ENCODE data around the gene RASSF7.

RASSF7 gene

DNA sequence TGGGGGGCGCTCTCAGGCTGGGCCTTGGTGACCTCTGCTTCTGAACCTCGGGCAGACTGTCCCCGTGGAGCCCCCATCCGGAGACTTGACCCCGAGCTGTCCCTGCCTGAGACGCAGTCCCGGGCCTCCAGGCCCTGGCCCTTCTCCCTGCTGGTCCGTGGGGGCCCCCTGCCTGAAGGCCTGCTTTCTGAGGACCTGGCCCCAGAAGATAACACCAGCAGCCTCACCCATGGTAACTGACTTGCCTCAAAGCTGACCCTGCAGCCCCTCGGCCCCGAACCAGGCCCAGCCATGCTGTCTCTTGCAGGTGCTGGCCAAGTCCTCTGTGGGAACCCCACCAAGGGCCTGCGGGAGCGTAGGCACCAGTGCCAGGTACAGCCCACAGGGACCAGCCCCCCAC lies 9.2 kb upstream of the RASSF7 start:
- no peak for DNase-seq (ENCODE audit: low spot score)

- DNase-seq (ENCODE audit: low spot score), result no peak
Measured at GRCh38 chr11:553083-553987, 7.4 kb upstream of the RASSF7 start.

- DNase-seq (ENCODE audit: low spot score), result no peak
Measured at GRCh38 chr11:553988-554340, 6.8 kb upstream of the RASSF7 start.

- DNase-seq (ENCODE audit: low spot score), result no peak
Measured at GRCh38 chr11:554428-555226, 6.1 kb upstream of the RASSF7 start.

DNA sequence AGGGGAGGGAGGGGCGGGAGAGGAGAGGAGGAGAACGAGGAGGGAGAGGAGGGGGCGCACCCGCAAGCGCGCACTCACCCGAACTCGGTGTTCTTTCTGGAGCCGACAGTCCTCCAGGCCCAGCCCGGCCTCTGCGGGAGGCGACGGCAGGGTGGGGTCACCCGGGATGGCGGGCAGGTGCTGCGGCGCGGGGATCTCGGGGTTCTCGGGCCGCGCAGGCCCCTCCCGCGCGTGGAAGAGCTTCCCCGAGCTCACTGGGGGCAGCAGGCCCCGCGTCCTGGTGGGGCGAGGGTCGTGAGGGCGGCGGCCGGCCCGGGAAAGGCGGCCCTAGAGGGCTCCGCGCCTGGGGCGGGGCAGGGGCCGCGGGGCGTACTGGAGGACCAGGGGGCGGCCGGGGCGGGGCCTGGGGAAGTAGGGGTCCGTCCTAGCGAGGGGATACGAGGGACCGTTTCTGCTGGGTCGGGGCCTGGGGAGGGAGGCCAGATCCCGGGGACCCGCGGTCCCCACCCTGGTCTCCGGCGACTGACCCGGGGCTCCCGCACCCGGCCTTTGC lies 5.5 kb upstream of the RASSF7 start:
- DNase-seq (ENCODE audit: low spot score), result no peak

- DNase-seq (ENCODE audit: low spot score), result no peak
Measured at GRCh38 chr11:555780-556661, 4.7 kb upstream of the RASSF7 start.

- no peak for DNase-seq (ENCODE audit: low spot score)
Measured at GRCh38 chr11:556662-557256, 4.0 kb upstream of the RASSF7 start.

- no peak for DNase-seq (ENCODE audit: low spot score)
Measured at GRCh38 chr11:557328-558132, 3.2 kb upstream of the RASSF7 start.

DNA sequence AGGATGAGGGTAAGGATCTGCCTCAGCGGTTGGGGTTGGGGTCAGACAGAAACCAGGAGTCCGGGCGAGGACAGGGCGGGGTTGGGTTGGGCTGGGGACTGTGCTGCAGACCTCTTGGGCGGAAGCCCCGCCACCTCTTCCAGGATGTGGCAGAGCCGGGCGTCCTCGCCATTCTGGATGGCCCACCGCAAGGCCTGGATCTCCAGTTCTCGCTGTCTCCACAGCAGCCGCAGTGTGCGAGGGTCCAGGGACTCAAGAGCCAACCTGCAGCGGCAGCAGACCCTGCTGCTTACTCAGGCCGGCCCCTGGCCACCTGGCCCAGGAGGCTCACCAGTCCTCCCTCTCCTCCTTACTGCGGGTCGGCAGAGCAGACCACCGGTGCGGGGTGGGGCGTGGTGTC lies 2.3 kb upstream of the RASSF7 start:
- no peak for DNase-seq (ENCODE audit: low spot score)

DNA sequence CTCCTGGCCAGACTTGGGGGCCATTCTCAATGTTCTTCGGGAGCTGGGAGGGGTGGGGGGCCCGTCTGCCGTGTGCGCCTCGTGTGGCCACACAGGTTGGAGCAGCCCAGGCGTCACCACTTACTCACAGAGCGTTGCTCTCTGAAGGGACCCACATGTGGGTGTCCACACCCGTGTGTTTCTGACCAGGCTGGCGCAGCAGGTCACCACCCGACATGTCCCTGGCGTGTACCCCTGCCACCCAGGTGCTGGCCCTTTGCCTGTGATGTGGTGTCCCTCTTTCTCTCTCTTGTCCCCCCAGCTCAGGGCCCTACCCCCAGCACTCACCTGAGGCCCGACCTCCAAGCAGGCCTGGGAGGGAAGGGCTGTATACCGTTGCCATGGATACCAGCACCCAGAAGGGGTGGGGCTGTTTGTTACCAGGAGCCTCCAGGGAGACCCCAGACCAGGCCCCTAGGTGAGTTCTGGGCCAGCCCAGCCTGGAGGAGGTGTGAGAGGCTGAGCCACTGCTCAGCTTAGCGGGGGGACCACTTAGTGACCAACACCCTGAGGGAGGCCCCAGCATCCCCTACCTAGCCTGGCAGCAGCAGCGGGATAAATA lies 1.6 kb upstream of the RASSF7 start:
- DNase-seq (ENCODE audit: low spot score), result no peak

DNA sequence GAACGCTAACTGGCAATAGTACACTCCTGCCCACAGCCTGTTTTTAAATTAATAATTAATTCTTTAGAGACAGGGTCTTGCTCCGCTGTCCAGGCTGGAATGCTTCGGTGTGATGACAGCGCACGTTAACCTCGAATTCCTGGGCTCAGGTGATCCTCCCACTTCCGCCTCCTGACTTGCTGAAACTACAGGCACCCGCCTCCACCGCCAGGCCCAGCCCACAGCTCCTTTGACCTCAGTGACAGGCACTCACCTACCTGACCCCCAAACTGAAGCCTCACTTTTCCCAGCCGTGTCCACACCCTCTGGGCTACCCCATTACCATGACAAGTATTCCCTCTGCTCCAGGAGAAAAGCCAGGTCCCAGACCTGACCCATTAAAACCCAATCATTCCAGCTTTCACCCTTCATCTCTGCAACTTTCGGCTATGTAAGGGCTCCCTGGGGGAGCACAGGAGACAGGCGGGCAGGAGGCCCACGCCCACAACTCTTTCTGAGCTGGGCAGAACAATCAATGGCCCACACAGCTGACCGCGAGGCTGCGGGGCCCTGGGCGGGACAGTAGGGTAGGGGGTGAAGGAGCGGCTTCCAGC lies 962 bp upstream of the RASSF7 start:
- no peak for DNase-seq (ENCODE audit: low spot score)

DNA sequence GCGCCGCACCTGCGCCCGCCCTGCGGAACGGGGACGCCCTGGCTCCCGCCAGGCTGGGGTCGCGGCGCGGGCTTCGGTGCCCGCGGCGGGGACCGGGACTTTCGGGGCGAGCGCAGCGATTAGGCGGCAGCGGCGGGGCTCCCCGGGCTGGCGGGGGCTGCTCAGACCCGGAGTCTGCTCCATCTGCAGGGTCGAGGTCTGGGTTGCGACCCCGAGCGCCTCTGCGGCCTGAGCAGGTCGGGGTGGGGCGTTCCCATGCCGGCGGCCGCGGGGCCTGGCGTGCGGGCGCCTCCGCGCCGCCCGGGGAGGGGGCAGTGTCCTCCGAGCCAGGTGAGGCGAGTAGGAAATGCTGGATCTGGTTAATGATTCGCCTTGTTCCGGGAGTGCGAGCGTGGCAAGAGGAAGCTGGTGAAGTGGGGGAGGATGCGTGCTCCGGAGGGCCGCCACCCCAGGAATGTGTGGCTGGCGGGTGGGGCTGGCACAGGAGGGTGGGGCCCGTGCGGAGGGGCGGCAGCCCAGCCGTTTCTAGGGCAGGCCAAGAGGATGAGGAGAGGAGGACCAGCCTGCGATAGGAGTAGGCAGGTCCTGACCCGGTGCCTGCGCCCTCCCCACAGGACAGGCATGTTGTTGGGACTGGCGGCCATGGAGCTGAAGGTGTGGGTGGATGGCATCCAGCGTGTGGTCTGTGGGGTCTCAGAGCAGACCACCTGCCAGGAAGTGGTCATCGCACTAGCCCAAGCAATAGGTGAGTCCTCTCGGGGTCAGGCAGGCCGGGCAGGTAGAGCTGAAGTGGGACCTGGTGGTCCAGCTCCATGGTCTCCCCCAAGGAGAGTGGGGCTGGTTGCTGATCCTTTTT lies 606 bp downstream of the RASSF7 start:
- DNase-seq (ENCODE audit: low spot score), result no peak

GRCh38 chr11:562046-562645 lies 1.4 kb downstream of the RASSF7 start:
- DNase-seq (ENCODE audit: low spot score), result no peak

DNA sequence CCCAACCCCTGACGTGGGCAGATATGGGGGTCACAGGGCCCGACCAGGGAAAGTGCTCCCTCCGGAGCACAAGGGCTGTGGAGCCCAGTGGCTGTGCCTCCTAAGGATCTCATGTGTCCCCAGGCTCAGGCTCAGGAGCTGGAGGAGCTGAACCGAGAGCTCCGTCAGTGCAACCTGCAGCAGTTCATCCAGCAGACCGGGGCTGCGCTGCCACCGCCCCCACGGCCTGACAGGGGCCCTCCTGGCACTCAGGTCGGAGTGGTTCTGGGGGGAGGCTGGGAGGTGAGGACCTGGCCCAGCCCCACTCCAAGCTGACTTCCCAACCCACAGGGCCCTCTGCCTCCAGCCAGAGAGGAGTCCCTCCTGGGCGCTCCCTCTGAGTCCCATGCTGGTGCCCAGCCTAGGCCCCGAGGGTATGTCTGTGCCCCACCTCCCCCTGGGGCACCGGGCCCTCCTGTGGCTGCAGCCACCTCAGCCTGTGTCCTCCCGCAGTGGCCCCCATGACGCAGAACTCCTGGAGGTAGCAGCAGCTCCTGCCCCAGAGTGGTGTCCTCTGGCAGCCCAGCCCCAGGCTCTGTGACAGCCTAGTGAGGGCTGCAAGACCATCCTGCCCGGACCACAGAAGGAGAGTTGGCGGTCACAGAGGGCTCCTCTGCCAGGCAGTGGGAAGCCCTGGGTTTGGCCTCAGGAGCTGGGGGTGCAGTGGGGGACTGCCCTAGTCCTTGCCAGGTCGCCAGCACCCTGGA lies 2.5 kb downstream of the RASSF7 start:
- DNase-seq (ENCODE audit: low spot score), result no peak

DNA sequence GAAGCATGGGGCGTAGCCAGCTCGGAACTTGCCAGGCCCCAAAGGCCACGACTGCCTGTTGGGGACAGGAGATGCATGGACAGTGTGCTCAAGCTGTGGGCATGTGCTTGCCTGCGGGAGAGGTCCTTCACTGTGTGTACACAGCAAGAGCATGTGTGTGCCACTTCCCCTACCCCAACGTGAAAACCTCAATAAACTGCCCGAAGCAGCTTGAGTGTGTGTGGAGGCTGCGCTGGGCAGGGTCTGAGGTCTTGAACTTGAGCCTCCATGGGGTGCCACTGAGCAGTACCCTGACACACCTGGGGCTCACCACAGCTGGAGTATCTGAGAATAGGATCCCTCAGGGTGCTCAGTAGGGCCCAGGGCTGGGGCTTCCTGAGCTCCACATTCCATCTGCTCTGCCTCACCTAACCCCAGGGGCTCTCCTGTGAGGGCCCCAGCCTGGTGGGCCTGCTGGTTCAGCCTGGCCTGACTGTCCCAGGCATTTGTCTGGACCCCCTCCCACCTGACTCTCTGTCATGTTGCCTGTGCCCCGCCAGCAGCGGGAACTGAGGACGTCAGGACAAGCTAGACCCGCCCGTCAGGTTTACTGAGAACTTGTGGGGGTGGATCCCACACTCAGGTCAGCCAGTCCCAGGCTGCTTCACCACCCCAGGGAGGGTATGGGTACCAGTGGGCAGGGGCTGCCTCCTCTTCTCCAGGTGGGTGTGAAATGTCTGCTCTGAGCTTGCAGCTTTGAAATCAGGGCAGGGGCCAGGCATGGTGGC lies 3.2 kb downstream of the RASSF7 start:
- DNase-seq (ENCODE audit: low spot score), result no peak

GRCh38 chr11:565921-566509 lies 5.2 kb downstream of the RASSF7 start:
- no peak for DNase-seq (ENCODE audit: low spot score)
